Mesenchymal stem cell (in vitro differentiated cells and primary cell): ENCODE data around the gene VIL1.

Experiments used
- DNase-seq: peaks from one replicate; pipeline ENCODE4 v3.0.0-alpha.2; 2013
- H2AFZ ChIP-seq: one replicate; pipeline ENCODE4 v1.6.1; 2013; ENCODE audit warnings: low read depth, mild to moderate bottlenecking, control low read depth, inconsistent platforms, low read length, moderate library complexity
- H2AK5ac ChIP-seq: 2 replicates; pipeline ENCODE4 v1.6.1; 2013; ENCODE audit warnings: low read length, moderate library complexity, mild to moderate bottlenecking, inconsistent platforms; ENCODE audit not compliant: severe bottlenecking
- H2BK120ac ChIP-seq: one replicate; pipeline ENCODE4 v1.6.1; 2013; ENCODE audit warnings: low read depth, mild to moderate bottlenecking, inconsistent platforms, low read length, moderate library complexity
- H2BK12ac ChIP-seq, 2 experiments: one replicate each; pipeline ENCODE4 v1.6.1; 2013; ENCODE audit warnings: inconsistent platforms in 2 of 2, low read length in 2 of 2, mild to moderate bottlenecking in 2 of 2, moderate library complexity in 2 of 2, control low read depth in 1 of 2
- H2BK15ac ChIP-seq: one replicate; pipeline ENCODE4 v1.6.1; 2013; ENCODE audit warnings: mild to moderate bottlenecking, low read depth, inconsistent platforms; ENCODE audit not compliant: poor library complexity, severe bottlenecking
- H2BK5ac ChIP-seq: 2 replicates; pipeline ENCODE4 v1.6.1; 2013; ENCODE audit warnings: low read depth, mild to moderate bottlenecking, low read length, control low read depth, inconsistent platforms; ENCODE audit not compliant: poor library complexity, severe bottlenecking
- H3K14ac ChIP-seq, 2 experiments: one replicate each; pipeline ENCODE4 v1.6.1; 2013; ENCODE audit warnings: inconsistent platforms in 2 of 2, low read length in 2 of 2, control low read depth in 1 of 2, mild to moderate bottlenecking in 1 of 2, moderate library complexity in 1 of 2
- H3K18ac ChIP-seq, 2 experiments: one replicate each; pipeline ENCODE4 v1.6.1; 2013; ENCODE audit warnings: inconsistent platforms in 2 of 2, low read length in 2 of 2, control low read depth in 1 of 2, low read depth in 1 of 2, mild to moderate bottlenecking in 1 of 2
- H3K23ac ChIP-seq, 2 experiments: one replicate each; pipeline ENCODE4 v1.6.1; 2013; ENCODE audit warnings: inconsistent platforms in 2 of 2, low read length in 2 of 2, mild to moderate bottlenecking in 2 of 2, moderate library complexity in 2 of 2, control low read depth in 1 of 2
- H3K27ac ChIP-seq: 2 replicates; pipeline ENCODE4 v1.5.1; 2013; ENCODE audit warnings: mild to moderate bottlenecking, moderate library complexity, low read length, control low read depth, inconsistent platforms; ENCODE audit not compliant: poor library complexity, severe bottlenecking
- H3K27me3 ChIP-seq, 2 experiments: 2 replicates each; pipeline versions ENCODE4 v1.6.1 to v1.7.0; 2013; ENCODE audit warnings: low read length in 2 of 2, mild to moderate bottlenecking in 2 of 2, moderate library complexity in 2 of 2, control low read depth in 1 of 2, inconsistent platforms in 1 of 2; ENCODE audit not compliant: control insufficient read depth in 1 of 2, insufficient read depth in 1 of 2
- H3K36me3 ChIP-seq, 2 experiments: 2 replicates each; pipeline versions ENCODE4 v1.6.1 to v1.7.0; 2013; ENCODE audit warnings: low read length in 2 of 2, control low read depth in 1 of 2, inconsistent platforms in 1 of 2, low read depth in 1 of 2, mild to moderate bottlenecking in 1 of 2; ENCODE audit not compliant: insufficient read depth in 2 of 2, control insufficient read depth in 1 of 2
- H3K4ac ChIP-seq, 2 experiments: one replicate each; pipeline ENCODE4 v1.6.1; 2013; ENCODE audit warnings: inconsistent platforms in 2 of 2, low read length in 2 of 2, mild to moderate bottlenecking in 2 of 2, moderate library complexity in 2 of 2, control low read depth in 1 of 2, low read depth in 1 of 2
- H3K4me1 ChIP-seq: 2 replicates; pipeline ENCODE4 v1.6.1; 2013; ENCODE audit warnings: low read depth, low read length, control low read depth; ENCODE audit not compliant: control insufficient read depth, insufficient read depth
- H3K4me2 ChIP-seq: 2 replicates; pipeline ENCODE4 v1.6.1; 2013; ENCODE audit warnings: low read length, mild to moderate bottlenecking, inconsistent platforms; ENCODE audit not compliant: poor library complexity, severe bottlenecking
- H3K4me3 ChIP-seq, 2 experiments: 2 replicates each; pipeline versions ENCODE4 v1.5.1 to v1.7.0; 2013; ENCODE audit warnings: low read length in 2 of 2, mild to moderate bottlenecking in 2 of 2, control low read depth in 1 of 2, low read depth in 1 of 2; ENCODE audit not compliant: insufficient read depth in 1 of 2
- H3K79me1 ChIP-seq: replicated peaks from 2 replicates; pipeline ENCODE4 v1.6.1; 2013; ENCODE audit warnings: mild to moderate bottlenecking, control low read depth, low read length, inconsistent platforms; ENCODE audit not compliant: poor library complexity, severe bottlenecking
- H3K9ac ChIP-seq: 2 replicates; pipeline ENCODE4 v1.7.0; 2013; ENCODE audit warnings: mild to moderate bottlenecking, low read length, moderate library complexity
- H3K9me3 ChIP-seq: 2 replicates; pipeline ENCODE4 v1.7.0; 2013; ENCODE audit warnings: mild to moderate bottlenecking, low read length; ENCODE audit not compliant: control insufficient read depth
- H4K8ac ChIP-seq: one replicate; pipeline ENCODE4 v1.6.1; 2013; ENCODE audit warnings: inconsistent platforms, mild to moderate bottlenecking, low read length, moderate library complexity
- H4K91ac ChIP-seq: one replicate; pipeline ENCODE4 v1.6.1; 2013; ENCODE audit warnings: mild to moderate bottlenecking, low read length, inconsistent platforms
- WGBS: methylation state at CpG from one replicate; pipeline ENCODE4 v1.1.7; 2013; ENCODE audit warnings: mixed read lengths; 5-methylcytosine and 5-hydroxymethylcytosine counted together

The VIL1 gene

GRCh38 chr2:218387369-218388194 is 31.3 kb upstream of the VIL1 start:
- 25% methylated on average over 20 of the region's 38 CpGs for WGBS
- Histone ChIP-seq H3K36me3 (no peaks in the 10 kb centered on the region), H2BK5ac (no peak overlapping the region), H3K4me2 (peak overlapping the region; percentile 55), H3K9ac (peak overlapping the region; percentile 51), H3K27me3 (peaks cover 19 to 21% of the 10 kb centered on the region in 2 experiments), H3K4me1 (peaks cover 13% of the 10 kb centered on the region), H2BK12ac (peak overlapping the region in 1 of 2 experiments; percentile 93), H4K91ac (peak overlapping the region; percentile 95), H3K4ac (peak overlapping the region; percentile 79 to 81), H3K9me3 (no peaks in the 10 kb centered on the region), H3K14ac (no peak overlapping the region), H2BK15ac (peak overlapping the region; percentile 99), H3K4me3 (peak overlapping the region; percentile 30 to 59), H3K23ac (no peak overlapping the region), H3K18ac (peak overlapping the region; percentile 85 to 88), H3K27ac (no peak overlapping the region), H2AK5ac (no peak overlapping the region), H2BK120ac (peak overlapping the region; percentile 15), H4K8ac (peak overlapping the region; percentile 93), H2AFZ (peak overlapping the region; percentile 90), H3K79me1 (no peaks in the 10 kb centered on the region)
- DNase-seq, result peak; percentile 96

- no peak overlapping the region for H3K4me2 ChIP-seq
- H3K27me3 ChIP-seq, result peaks cover 13 to 14% of the 10 kb centered on the region in 2 experiments
- peak overlapping the region in 1 of 2 experiments; percentile 54 for H3K23ac ChIP-seq
- no peak overlapping the region for H4K8ac ChIP-seq
- no peak overlapping the region for H3K14ac ChIP-seq
- no peaks in the 10 kb centered on the region for H3K79me1 ChIP-seq
- H3K9me3 ChIP-seq, result no peaks in the 10 kb centered on the region
- H2BK15ac ChIP-seq, result peak overlapping the region; percentile 21
- no peak overlapping the region for H3K27ac ChIP-seq
- H2AFZ ChIP-seq, result no peak overlapping the region
- H3K4ac ChIP-seq, result no peak overlapping the region
- H3K4me1 ChIP-seq, result peaks cover 11% of the 10 kb centered on the region
- no peak for DNase-seq
- WGBS, result 95% methylated on average over 17 of the region's 17 CpGs
- no peak overlapping the region for H3K18ac ChIP-seq
- H2BK120ac ChIP-seq, result no peak overlapping the region
- H2BK12ac ChIP-seq, result peak overlapping the region in 1 of 2 experiments; percentile 57
- H3K36me3 ChIP-seq, result no peaks in the 10 kb centered on the region
- no peak overlapping the region for H2BK5ac ChIP-seq
- peak overlapping the region; percentile 79 for H4K91ac ChIP-seq
- H2AK5ac ChIP-seq, result no peak overlapping the region
- H3K9ac ChIP-seq, result no peak overlapping the region
- H3K4me3 ChIP-seq, result no peak overlapping the region
Measured at GRCh38 chr2:218389333-218390150, 29.4 kb upstream of the VIL1 start.

GRCh38 chr2:218391202-218391601 is 27.7 kb upstream of the VIL1 start:
- Histone ChIP-seq H3K23ac (no peak overlapping the region), H2BK5ac (no peak overlapping the region), H3K9me3 (no peaks in the 10 kb centered on the region), H3K36me3 (no peaks in the 10 kb centered on the region), H2BK120ac (no peak overlapping the region), H3K4me2 (no peak overlapping the region), H2BK15ac (no peak overlapping the region), H2BK12ac (no peak overlapping the region), H2AK5ac (no peak overlapping the region), H2AFZ (no peak overlapping the region), H3K79me1 (no peaks in the 10 kb centered on the region), H4K91ac (no peak overlapping the region), H3K9ac (no peak overlapping the region), H3K27me3 (peaks cover 13 to 14% of the 10 kb centered on the region in 2 experiments), H3K18ac (no peak overlapping the region), H3K4ac (no peak overlapping the region), H3K14ac (no peak overlapping the region), H4K8ac (no peak overlapping the region), H3K4me3 (no peak overlapping the region), H3K4me1 (peaks cover 16% of the 10 kb centered on the region), H3K27ac (no peak overlapping the region)
- WGBS, result 91% methylated on average over 21 of the region's 23 CpGs
- no peak for DNase-seq

- Histone ChIP-seq H3K9me3 (no peaks in the 10 kb centered on the region), H3K23ac (no peak overlapping the region), H3K4me1 (peaks cover 24% of the 10 kb centered on the region), H2BK120ac (no peak overlapping the region), H3K79me1 (no peaks in the 10 kb centered on the region), H4K8ac (no peak overlapping the region), H3K9ac (no peak overlapping the region), H3K14ac (no peak overlapping the region), H3K27me3 (peaks cover 4% of the 10 kb centered on the region in 2 experiments), H3K4me2 (no peak overlapping the region), H3K4ac (no peak overlapping the region), H2AFZ (no peak overlapping the region), H3K4me3 (no peak overlapping the region), H2BK15ac (no peak overlapping the region), H2BK12ac (no peak overlapping the region), H3K18ac (no peak overlapping the region), H3K36me3 (no peaks in the 10 kb centered on the region), H2BK5ac (no peak overlapping the region), H2AK5ac (no peak overlapping the region), H3K27ac (no peak overlapping the region), H4K91ac (no peak overlapping the region)
- DNase-seq, result no peak
- 92% methylated on average over 4 of the region's 5 CpGs for WGBS
Measured at GRCh38 chr2:218392459-218392858, 26.5 kb upstream of the VIL1 start.
